ENCODE data around the gene DLD. TPM values are rescaled to one million over a fixed set of nuclear protein-coding genes. Genes with fewer than 3 reads are reported as not detected.
A peak's percentile ranks its signal among the peaks of the same experiment; 100 is the strongest.

DLD gene
- total and polyA plus RNA-seq, 2 of the 13 experiments (the other 11 are each of a cell fraction or from before 2014, with no cell fraction given) = 56.8 to 95.2 TPM

- no peak for TF ChIP-seq ZNF800 (CRISPR knock-in tag; IDR thresholded peaks at IDR 0.05)
- peak; percentile 48; the same call in 1 of the 2 replicates for TF ChIP-seq IKZF5 (CRISPR knock-in tag; IDR thresholded peaks at IDR 0.05)
- no peak for TF ChIP-seq SKI (IDR thresholded peaks at IDR 0.05; ENCODE audit: partially characterized antibody)
- TF ChIP-seq TAF15 (IDR thresholded peaks at IDR 0.05; ENCODE audit: low read depth, low read length, poor library complexity, severe bottlenecking) = no peak
- TF ChIP-seq PHF21A (CRISPR knock-in tag; IDR thresholded peaks at IDR 0.05) = 0 out of 2 replicates have a peak, but pooled peaks have one; percentile 34
- no peak for TF ChIP-seq ZBTB44 (CRISPR knock-in tag; IDR thresholded peaks at IDR 0.05)
- TF ChIP-seq YEATS2 (CRISPR knock-in tag; IDR thresholded peaks at IDR 0.05; ENCODE audit: borderline replicate concordance) = no peak
- no peak for TF ChIP-seq ZNF784 (CRISPR knock-in tag; IDR thresholded peaks at IDR 0.05; ENCODE audit: borderline replicate concordance)
- TF ChIP-seq HNRNPUL1 (IDR thresholded peaks at IDR 0.05; ENCODE audit: low read depth, low read length) = no peak
- no peak for TF ChIP-seq ZNF724P (CRISPR knock-in tag; IDR thresholded peaks at IDR 0.05; ENCODE audit: borderline replicate concordance)
- no peak; the same call in 1 of the 2 replicates for TF ChIP-seq NR2F6 (IDR thresholded peaks at IDR 0.05)
- TF ChIP-seq NR2F6 (CRISPR knock-in tag; IDR thresholded peaks at IDR 0.05) = peak; percentile 39
- TF ChIP-seq ZNF513 (CRISPR knock-in tag; conservative IDR thresholded peaks at IDR 0.05) = no peak
- no peak for TF ChIP-seq NFE2L1 (CRISPR knock-in tag; IDR thresholded peaks at IDR 0.05; ENCODE audit: borderline replicate concordance)
- TF ChIP-seq NCOA1 (CRISPR knock-in tag; IDR thresholded peaks at IDR 0.05) = no peak
- no peak for TF ChIP-seq TRAFD1 (CRISPR knock-in tag; IDR thresholded peaks at IDR 0.05; ENCODE audit: borderline replicate concordance)
- TF ChIP-seq ZZZ3 (CRISPR knock-in tag; IDR thresholded peaks at IDR 0.05; ENCODE audit: borderline replicate concordance) = no peak
- TF ChIP-seq CREB3 (CRISPR knock-in tag; IDR thresholded peaks at IDR 0.05) = no peak
These were observed 76.4 kb downstream of the DLD start (continued) for GRCh38 chr7:107967420-107967819.

All from HepG2 (cell line).